Keratinocyte (primary cell): ENCODE measurements around the gene ITSN1. TPM values are rescaled to one million over a fixed set of nuclear protein-coding genes. Genes with fewer than 3 reads are reported as not detected.

Experiments used
- DNase-seq: peaks from one replicate; pipeline ENCODE4 v3.0.0-alpha.2; 2011; ENCODE audit warnings: low read depth, missing footprints, low spot score
- FAIRE-seq: peaks from 2 replicates; lab custom pipeline; 2011; peaks lifted over from hg19 to GRCh38; lab: Jason Lieb, UNC
- H2AFZ ChIP-seq: 2 replicates; pipeline ENCODE4 v1.6.0; 2012; ENCODE audit warnings: low read length, control low read depth, inconsistent platforms; ENCODE audit not compliant: control insufficient read depth
- H3K27ac ChIP-seq: 2 replicates; pipeline ENCODE4 v1.5.1; 2011; ENCODE audit warnings: low read length; ENCODE audit not compliant: control insufficient read depth, insufficient read depth
- H3K27me3 ChIP-seq: 3 replicates; pipeline ENCODE4 v1.6.0; 2011; ENCODE audit warnings: low read length; ENCODE audit not compliant: control insufficient read depth, insufficient read depth; ENCODE audit errors: extremely low read depth
- H3K36me3 ChIP-seq, 2 experiments: 2 replicates in 1 of 2; 3 replicates in 1 of 2; pipeline ENCODE4 v1.5.1; 2011; ENCODE audit warnings: low read length in 2 of 2, mild to moderate bottlenecking in 1 of 2; ENCODE audit not compliant: control insufficient read depth in 2 of 2, insufficient read depth in 2 of 2; ENCODE audit errors: extremely low read depth in 1 of 2
- H3K4me1 ChIP-seq: 3 replicates; pipeline ENCODE4 v1.5.1; 2011; ENCODE audit warnings: low read length; ENCODE audit not compliant: control insufficient read depth, insufficient read depth; ENCODE audit errors: extremely low read depth
- H3K4me2 ChIP-seq: 3 replicates; pipeline ENCODE4 v1.6.0; 2011; ENCODE audit warnings: low read depth, low read length; ENCODE audit not compliant: control insufficient read depth, insufficient read depth; ENCODE audit errors: extremely low read depth
- H3K4me3 ChIP-seq, 3 experiments: fragments of 200-600 bp in 1 of 3; sonication (generic) in 1 of 3; 2 replicates in 2 of 3; 3 replicates in 1 of 3; pipeline ENCODE4 v1.5.1; 2011 to 2016; ENCODE audit warnings: low read length in 3 of 3, mild to moderate bottlenecking in 3 of 3, control low read depth in 2 of 3, inconsistent platforms in 1 of 3, low read depth in 1 of 3, mixed read lengths in 1 of 3, mixed run types in 1 of 3, moderate library complexity in 1 of 3; ENCODE audit not compliant: control insufficient read depth in 2 of 3, insufficient read depth in 2 of 3; ENCODE audit errors: extremely low read depth in 1 of 3
- H3K79me2 ChIP-seq: 2 replicates; pipeline ENCODE4 v1.6.0; 2012; ENCODE audit warnings: low read length; ENCODE audit not compliant: control insufficient read depth, insufficient read depth
- H3K9ac ChIP-seq: 3 replicates; pipeline ENCODE4 v1.6.0; 2011; ENCODE audit warnings: low read length; ENCODE audit not compliant: control insufficient read depth, insufficient read depth; ENCODE audit errors: extremely low read depth
- H3K9me1 ChIP-seq: 3 replicates; pipeline ENCODE4 v1.6.0; 2011; ENCODE audit warnings: low read length; ENCODE audit not compliant: control insufficient read depth, insufficient read depth; ENCODE audit errors: extremely low read depth
- H3K9me3 ChIP-seq: 2 replicates; pipeline ENCODE4 v1.5.1; 2012; ENCODE audit warnings: low read depth, low read length; ENCODE audit not compliant: control insufficient read depth
- H4K20me1 ChIP-seq: 3 replicates; pipeline ENCODE4 v1.6.0; 2011; ENCODE audit warnings: low read length; ENCODE audit not compliant: control insufficient read depth, insufficient read depth; ENCODE audit errors: extremely low read depth
- CTCF ChIP-seq, 3 experiments: IDR thresholded peaks in 1 of 3; conservative IDR thresholded peaks in 1 of 3; optimal IDR thresholded peaks in 1 of 3; 2 replicates in 2 of 3; 3 replicates in 1 of 3; pipeline versions ENCODE3 to v1.5.1; 2011; ENCODE audit warnings: low read length in 3 of 3, mild to moderate bottlenecking in 3 of 3, moderate library complexity in 2 of 3, control low read depth in 1 of 3, inconsistent platforms in 1 of 3; ENCODE audit not compliant: insufficient read depth in 2 of 3; ENCODE audit errors: extremely low read depth in 1 of 3
- EZH2 ChIP-seq: IDR thresholded peaks from one replicate; pipeline ENCODE4 v1.6.1; 2012; ENCODE audit warnings: inconsistent platforms, mild to moderate bottlenecking, low read length, moderate library complexity
- dilution Hi-C: fragments of 300-500 bp; cut with MboI; formaldehyde crosslinking; loops from one replicate; pipeline ENCODE4 v1.7.0; 2020; ENCODE audit warnings: low sequenced_read_pairs; ENCODE audit not compliant: extremely low pct_ligation_motif_present
- polyA plus RNA-seq, 5 experiments: library from polyadenylated mRNA; depleted of rRNA in 3 of 5; stranded (reverse) in 3 of 5; stranded (forward) in 1 of 5; unstranded in 1 of 5; fragments of >200 nt; gene quantifications; 1 replicate in 1 of 5; 2 replicates in 3 of 5; 3 replicates in 1 of 5; pipeline versions ENCODE4 v1.2.1 to v1.2.3, GENCODE V29; 2011 to 2012; ENCODE audit warnings: missing spikeins in 2 of 5, low read depth in 1 of 5, low replicate concordance in 1 of 5

ITSN1 gene
- polyA plus RNA-seq, 1 donor (not counting 4 experiments of a cell fraction or from before 2014, with no cell fraction given), result 34.3 TPM

GRCh38 chr21:33858667-33859372 is 216.5 kb downstream of the ITSN1 start:
- H3K27ac ChIP-seq, result no peak overlapping the region
- dilution Hi-C loops, result no loop called here
- H3K36me3 ChIP-seq, result no peaks in the 10 kb centered on the region
- no peak overlapping the region for H2AFZ ChIP-seq
- peaks cover 5% of the 10 kb centered on the region for H3K27me3 ChIP-seq
- no peak overlapping the region for H3K4me3 ChIP-seq
- no peaks in the 10 kb centered on the region for H4K20me1 ChIP-seq
- H3K79me2 ChIP-seq, result no peaks in the 10 kb centered on the region
- H3K9me3 ChIP-seq, result no peaks in the 10 kb centered on the region
- no peak overlapping the region for H3K9ac ChIP-seq
- FAIRE-seq, result no peak
- H3K9me1 ChIP-seq, result no peaks in the 10 kb centered on the region
- peaks cover 14% of the 10 kb centered on the region for H3K4me1 ChIP-seq
- TF ChIP-seq EZH2, result no peak
- no peak for TF ChIP-seq CTCF (optimal IDR thresholded peaks at IDR 0.05 in 1 of 3, IDR thresholded peaks at IDR 0.05 in 1 of 3, conservative IDR thresholded peaks at IDR 0.05 in 1 of 3; ENCODE audit: extremely low read depth in 1 of 3, insufficient read depth in 2 of 3, low read length in 3 of 3)
- H3K4me2 ChIP-seq, result no peak overlapping the region
- DNase-seq, result no peak

GRCh38 chr21:33859373-33860102 is 217.2 kb downstream of the ITSN1 start:
- FAIRE-seq, result no peak
- Histone ChIP-seq H2AFZ (no peak overlapping the region), H3K9ac (no peak overlapping the region), H3K4me2 (no peak overlapping the region), H3K27ac (no peak overlapping the region), H3K9me3 (no peaks in the 10 kb centered on the region), H3K79me2 (no peaks in the 10 kb centered on the region), H3K9me1 (no peaks in the 10 kb centered on the region), H4K20me1 (no peaks in the 10 kb centered on the region), H3K4me3 (no peak overlapping the region), H3K27me3 (peaks cover 5% of the 10 kb centered on the region), H3K36me3 (no peaks in the 10 kb centered on the region), H3K4me1 (peaks cover 7% of the 10 kb centered on the region)
- TF ChIP-seq CTCF (optimal IDR thresholded peaks at IDR 0.05 in 1 of 3, IDR thresholded peaks at IDR 0.05 in 1 of 3, conservative IDR thresholded peaks at IDR 0.05 in 1 of 3; ENCODE audit: extremely low read depth in 1 of 3, insufficient read depth in 2 of 3, low read length in 3 of 3), result no peak
- TF ChIP-seq EZH2, result no peak
- dilution Hi-C loops, result no loop called here
- no peak for DNase-seq
